Fibroblast of lung (primary cell): ENCODE results near the gene IP6K1. TPM values are rescaled to one million over a fixed set of nuclear protein-coding genes. Genes with fewer than 3 reads are reported as not detected.

ENCODE experiments used
- DNase-seq, 2 donors: peaks; one replicate each; pipeline versions ENCODE4 v3.0.0 to v3.0.0-alpha.2; 2010; ENCODE audit warnings: low read depth in 2 of 2
- H2AFZ ChIP-seq: 2 replicates; pipeline ENCODE4 v1.5.1; 2012; ENCODE audit warnings: low read length, control low read depth, inconsistent platforms
- H3K27ac ChIP-seq: 2 replicates; pipeline ENCODE4 v1.5.1; 2011; ENCODE audit warnings: low read length, control low read depth; ENCODE audit not compliant: insufficient read depth
- H3K27me3 ChIP-seq: 2 replicates; pipeline ENCODE4 v1.5.1; 2011; ENCODE audit warnings: mild to moderate bottlenecking, low read length; ENCODE audit not compliant: control insufficient read depth, insufficient read depth
- H3K36me3 ChIP-seq: 2 replicates; pipeline ENCODE4 v1.5.1; 2011; ENCODE audit warnings: low read length; ENCODE audit not compliant: control insufficient read depth, insufficient read depth
- H3K4me1 ChIP-seq: 2 replicates; pipeline ENCODE4 v1.5.1; 2011; ENCODE audit warnings: low read length; ENCODE audit not compliant: control insufficient read depth, insufficient read depth; ENCODE audit errors: extremely low read depth
- H3K4me2 ChIP-seq: 2 replicates; pipeline ENCODE4 v1.5.1; 2011; ENCODE audit warnings: low read length, control low read depth; ENCODE audit not compliant: insufficient read depth; ENCODE audit errors: extremely low read depth
- H3K4me3 ChIP-seq, 4 experiments: fragments of 200-600 bp in 1 of 4; sonication (generic) in 1 of 4; replicated peaks in 1 of 4; 2 replicates each; pipeline ENCODE4 v1.5.1; 2011 to 2016; ENCODE audit warnings: low read length in 4 of 4, low read depth in 3 of 4, mild to moderate bottlenecking in 3 of 4, control low read depth in 2 of 4, inconsistent platforms in 1 of 4, mixed read lengths in 1 of 4; ENCODE audit not compliant: insufficient read depth in 1 of 4; ENCODE audit errors: control extremely low read depth in 1 of 4
- H3K79me2 ChIP-seq: 2 replicates; pipeline ENCODE4 v1.5.1; 2012; ENCODE audit warnings: mild to moderate bottlenecking, low read length, inconsistent platforms; ENCODE audit not compliant: control insufficient read depth, insufficient read depth
- H3K9ac ChIP-seq: 2 replicates; pipeline ENCODE4 v1.5.1; 2011; ENCODE audit warnings: mild to moderate bottlenecking, low read length, control low read depth; ENCODE audit not compliant: insufficient read depth
- H3K9me3 ChIP-seq: 2 replicates; pipeline ENCODE4 v1.5.1; 2012; ENCODE audit warnings: low read depth, low read length; ENCODE audit not compliant: control insufficient read depth, insufficient read depth
- H4K20me1 ChIP-seq: 2 replicates; pipeline ENCODE4 v1.5.1; 2011; ENCODE audit warnings: low read length; ENCODE audit not compliant: control insufficient read depth, insufficient read depth; ENCODE audit errors: extremely low read depth
- EZH2 ChIP-seq: IDR thresholded peaks from 2 replicates; pipeline ENCODE4 v1.5.1; 2012; ENCODE audit warnings: low read length, control low read depth, mild to moderate bottlenecking; ENCODE audit errors: missing control alignments
- polyA plus RNA-seq, 2 donors: library from polyadenylated mRNA; depleted of rRNA in 1 of 2; stranded (reverse) in 1 of 2; unstranded in 1 of 2; fragments of >200 nt; gene quantifications; 2 replicates each; pipeline ENCODE4 v1.2.1, GENCODE V29; 2011 to 2012; ENCODE audit warnings: missing spikeins in 1 of 2
- total RNA-seq: library from RNA; depleted of rRNA; stranded (reverse); fragments of >200 nt; gene quantifications from 2 replicates; pipeline ENCODE4 v1.2.1, GENCODE V29; 2014
- TF ChIP-seq, protein P1 (sequence below), 2 donors: IDR thresholded peaks in 1 of 2; conservative IDR thresholded peaks in 1 of 2; 1 replicate in 1 of 2; 2 replicates in 1 of 2; pipeline ENCODE4 v1.5.1; 2011 to 2012; ENCODE audit warnings: low read length in 2 of 2, control low read depth in 1 of 2, inconsistent platforms in 1 of 2, low read depth in 1 of 2, mild to moderate bottlenecking in 1 of 2

The IP6K1 gene
- total and polyA plus RNA-seq, 2 donors (not counting 1 experiment from before 2014, with no cell fraction given), result 30.2 to 45.4 TPM

- Histone ChIP-seq H3K79me2 (peaks cover 11% of the 10 kb centered on the region), H3K27ac (no peak overlapping the region), H3K9me3 (no peaks in the 10 kb centered on the region), H4K20me1 (no peaks in the 10 kb centered on the region), H3K27me3 (no peaks in the 10 kb centered on the region), H3K4me1 (peaks cover 8% of the 10 kb centered on the region), H3K9ac (no peak overlapping the region), H3K36me3 (peaks cover 25% of the 10 kb centered on the region), H3K4me2 (no peak overlapping the region), H2AFZ (no peak overlapping the region), H3K4me3 (no peak overlapping the region)
- TF ChIP-seq EZH2, result no peak
- TF ChIP-seq, protein P1, sequence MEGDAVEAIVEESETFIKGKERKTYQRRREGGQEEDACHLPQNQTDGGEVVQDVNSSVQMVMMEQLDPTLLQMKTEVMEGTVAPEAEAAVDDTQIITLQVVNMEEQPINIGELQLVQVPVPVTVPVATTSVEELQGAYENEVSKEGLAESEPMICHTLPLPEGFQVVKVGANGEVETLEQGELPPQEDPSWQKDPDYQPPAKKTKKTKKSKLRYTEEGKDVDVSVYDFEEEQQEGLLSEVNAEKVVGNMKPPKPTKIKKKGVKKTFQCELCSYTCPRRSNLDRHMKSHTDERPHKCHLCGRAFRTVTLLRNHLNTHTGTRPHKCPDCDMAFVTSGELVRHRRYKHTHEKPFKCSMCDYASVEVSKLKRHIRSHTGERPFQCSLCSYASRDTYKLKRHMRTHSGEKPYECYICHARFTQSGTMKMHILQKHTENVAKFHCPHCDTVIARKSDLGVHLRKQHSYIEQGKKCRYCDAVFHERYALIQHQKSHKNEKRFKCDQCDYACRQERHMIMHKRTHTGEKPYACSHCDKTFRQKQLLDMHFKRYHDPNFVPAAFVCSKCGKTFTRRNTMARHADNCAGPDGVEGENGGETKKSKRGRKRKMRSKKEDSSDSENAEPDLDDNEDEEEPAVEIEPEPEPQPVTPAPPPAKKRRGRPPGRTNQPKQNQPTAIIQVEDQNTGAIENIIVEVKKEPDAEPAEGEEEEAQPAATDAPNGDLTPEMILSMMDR (conservative IDR thresholded peaks at IDR 0.05 in 1 of 2, IDR thresholded peaks at IDR 0.05 in 1 of 2; ENCODE audit: low read depth in 1 of 2, low read length in 2 of 2), result no peak
- no peak for DNase-seq
These were observed 68.1 kb downstream of the IP6K1 start for GRCh38 chr3:49717959-49718857.

DNA sequence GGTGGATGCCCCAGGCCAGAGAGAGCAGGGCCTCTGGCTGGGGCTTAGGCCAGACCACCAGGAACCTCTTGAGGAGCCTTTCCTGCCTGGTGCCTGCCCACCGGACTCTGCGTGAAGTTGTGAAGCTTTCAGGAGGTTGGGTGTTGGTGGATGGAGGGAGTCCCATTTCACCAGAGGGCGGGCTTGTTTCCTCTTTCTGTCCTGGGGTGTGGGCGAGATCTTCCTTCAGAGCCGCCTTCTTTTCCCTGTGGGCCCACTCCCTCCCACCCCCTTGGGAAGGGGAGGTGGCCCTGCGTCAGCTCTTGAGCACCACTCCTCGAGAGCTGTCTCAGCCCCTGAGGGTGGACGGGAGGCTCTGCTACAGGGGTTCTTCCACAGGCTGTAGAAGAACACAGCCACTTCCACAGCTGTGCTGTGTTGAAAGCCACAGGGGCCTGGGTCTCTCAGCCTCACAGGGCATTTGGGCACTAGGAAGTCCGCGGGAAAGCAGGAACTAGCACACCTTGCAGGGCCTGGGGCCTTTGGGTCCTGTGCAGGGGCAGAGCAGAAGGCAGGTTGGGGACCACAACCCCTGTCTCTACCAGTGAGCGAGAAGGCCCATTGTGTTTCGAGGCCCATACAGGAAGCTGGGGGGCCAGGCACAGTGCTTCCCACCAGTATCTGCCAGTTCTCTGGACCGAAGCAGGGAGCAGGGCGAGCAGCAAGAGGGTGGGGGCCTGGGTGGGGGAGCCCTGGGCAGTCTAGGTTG is 69.0 kb downstream of the IP6K1 start:
- peaks cover 25% of the 10 kb centered on the region for H3K36me3 ChIP-seq
- H4K20me1 ChIP-seq, result no peaks in the 10 kb centered on the region
- H3K4me1 ChIP-seq, result peaks cover 5% of the 10 kb centered on the region
- no peak overlapping the region for H3K27ac ChIP-seq
- H3K9ac ChIP-seq, result no peak overlapping the region
- DNase-seq, result no peak
- no peak overlapping the region for H3K4me3 ChIP-seq
- TF ChIP-seq, protein P1 (conservative IDR thresholded peaks at IDR 0.05 in 1 of 2, IDR thresholded peaks at IDR 0.05 in 1 of 2; ENCODE audit: low read depth in 1 of 2, low read length in 2 of 2), result no peak
- no peak for TF ChIP-seq EZH2
- H3K4me2 ChIP-seq, result no peak overlapping the region
- no peaks in the 10 kb centered on the region for H3K9me3 ChIP-seq
- no peaks in the 10 kb centered on the region for H3K27me3 ChIP-seq
- H3K79me2 ChIP-seq, result peaks cover 3% of the 10 kb centered on the region
- H2AFZ ChIP-seq, result no peak overlapping the region

DNA sequence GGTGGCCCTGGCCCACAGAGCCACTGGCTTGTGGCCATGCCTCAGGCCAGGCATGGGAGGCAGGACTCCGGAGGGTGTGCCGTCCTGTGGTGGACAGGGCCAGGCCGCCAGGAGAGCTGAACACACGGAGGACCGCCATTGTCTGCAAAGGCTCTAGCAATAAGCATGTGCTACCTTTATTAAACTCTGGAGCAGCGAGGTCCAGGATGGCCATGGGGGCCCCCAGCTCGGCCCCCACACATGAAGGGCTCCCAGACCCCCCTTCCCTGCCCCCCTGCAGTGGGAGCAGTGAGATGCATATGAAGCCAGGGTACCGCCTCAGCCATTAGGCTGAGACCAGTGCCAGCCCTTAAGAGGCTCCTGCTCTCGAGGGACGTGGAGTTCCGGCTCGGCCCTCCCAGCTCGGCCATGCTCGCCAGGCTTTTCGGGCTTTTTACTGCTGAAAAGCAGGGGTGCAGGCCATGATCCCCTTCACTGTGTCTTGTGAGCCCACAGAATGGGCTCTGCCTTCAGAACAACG is 69.6 kb downstream of the IP6K1 start:
- no peak overlapping the region for H2AFZ ChIP-seq
- H3K4me3 ChIP-seq, result no peak overlapping the region
- no peak overlapping the region for H3K9ac ChIP-seq
- peaks cover 5% of the 10 kb centered on the region for H3K4me1 ChIP-seq
- TF ChIP-seq EZH2, result no peak
- TF ChIP-seq, protein P1 (conservative IDR thresholded peaks at IDR 0.05 in 1 of 2, IDR thresholded peaks at IDR 0.05 in 1 of 2; ENCODE audit: low read depth in 1 of 2, low read length in 2 of 2), result no peak
- H3K9me3 ChIP-seq, result no peaks in the 10 kb centered on the region
- no peak overlapping the region for H3K4me2 ChIP-seq
- H4K20me1 ChIP-seq, result no peaks in the 10 kb centered on the region
- H3K27ac ChIP-seq, result no peak overlapping the region
- H3K27me3 ChIP-seq, result no peaks in the 10 kb centered on the region
- DNase-seq, result no peak
- H3K79me2 ChIP-seq, result no peaks in the 10 kb centered on the region
- peaks cover 19% of the 10 kb centered on the region for H3K36me3 ChIP-seq
